Esophagus muscularis mucosa (tissue), 4 donors: Measurements from ENCODE around the gene NPTN.

Source experiments
- CTCF ChIP-seq, 3 experiments: fragments of 200-600 bp in 2 of 3; fragments of 450-650 bp in 1 of 3; sonication (generic) in 2 of 3; IDR thresholded peaks; one replicate each; pipeline ENCODE4 v1.5.1; 2017 to 2019; ENCODE audit warnings: antibody characterized with exemption in 3 of 3, mild to moderate bottlenecking in 2 of 3, moderate library complexity in 1 of 3
- EP300 ChIP-seq: sonication (generic); formaldehyde crosslinking; IDR thresholded peaks from one replicate; pipeline ENCODE4 v1.6.1; 2017; ENCODE audit warnings: antibody characterized with exemption
- POLR2A ChIP-seq: fragments of 450-650 bp; IDR thresholded peaks from one replicate; pipeline ENCODE4 v1.6.1; 2017; ENCODE audit warnings: antibody characterized with exemption, moderate library complexity, mild to moderate bottlenecking, low read depth
- POLR2AphosphoS5 ChIP-seq, 2 donors: sonication (generic); formaldehyde crosslinking; IDR thresholded peaks; one replicate each; pipeline ENCODE4 v1.6.1; 2017; ENCODE audit warnings: antibody characterized with exemption in 2 of 2

- TF ChIP-seq POLR2A (no peak), CTCF (IDR thresholded peaks at IDR 0.05) (no peak), POLR2AphosphoS5 (IDR thresholded peaks at IDR 0.05) (no peak), EP300 (no peak)
Observed at GRCh38 chr15:73678498-73678897, 45.3 kb upstream of the NPTN start.
